Endothelial cell of umbilical vein (primary cell): Measurements from ENCODE around the gene CCM2. TPM values are rescaled to one million over a fixed set of nuclear protein-coding genes. Genes with fewer than 3 reads are reported as not detected.

Source experiments
- BruUV-seq: library from RNA; stranded (reverse); fragments of 400-500 nt; replicated peaks from 2 replicates; lab custom pipeline; 2021; lab: Mats Ljungman, UMichigan
- CTCF ChIA-PET: fragments of 300-600, 350-600 bp; sonication (Branson Sonifier 250); formaldehyde crosslinking; loops from one replicate; lab custom pipeline; 2021; ENCODE audit warnings: antibody characterized with exemption, inconsistent platforms; lab: Charles Lee
- POLR2A ChIA-PET: fragments of 300-600, 350-600 bp; sonication (Branson Sonifier 250); formaldehyde crosslinking; loops from one replicate; lab custom pipeline; 2021; ENCODE audit warnings: antibody characterized with exemption, inconsistent platforms; lab: Charles Lee
- DNase-seq: peaks from one replicate; pipeline ENCODE4 v3.0.0-alpha.2; 2011; ENCODE audit warnings: low read depth, low spot score
- FAIRE-seq: peaks from 2 replicates; lab custom pipeline; 2011; peaks lifted over from hg19 to GRCh38; lab: Jason Lieb, UNC
- H2AFZ ChIP-seq: 2 replicates; pipeline ENCODE4 v1.6.0; 2012; ENCODE audit warnings: low read depth, low read length, control low read depth, inconsistent platforms
- H3K27ac ChIP-seq: 2 replicates; pipeline ENCODE4 v1.5.1; 2011; ENCODE audit warnings: low read depth, mild to moderate bottlenecking, control low read depth, low read length, moderate library complexity; ENCODE audit not compliant: insufficient read depth
- H3K27me3 ChIP-seq, 2 experiments: 2 replicates each; pipeline versions ENCODE4 v1.6.0 to v1.6.1; 2011; ENCODE audit warnings: low read length in 2 of 2, mixed read lengths in 1 of 2; ENCODE audit not compliant: control insufficient read depth in 2 of 2, insufficient read depth in 2 of 2
- H3K36me3 ChIP-seq, 2 experiments: 2 replicates in 1 of 2; 3 replicates in 1 of 2; pipeline ENCODE4 v1.5.1; 2011; ENCODE audit warnings: low read length in 2 of 2, mild to moderate bottlenecking in 1 of 2, moderate library complexity in 1 of 2; ENCODE audit not compliant: control insufficient read depth in 2 of 2, insufficient read depth in 2 of 2; ENCODE audit errors: extremely low read depth in 1 of 2
- H3K4me1 ChIP-seq: 3 replicates; pipeline ENCODE4 v1.5.1; 2011; ENCODE audit warnings: mild to moderate bottlenecking, low read length; ENCODE audit not compliant: control insufficient read depth, insufficient read depth; ENCODE audit errors: extremely low read depth
- H3K4me2 ChIP-seq: 2 replicates; pipeline ENCODE4 v1.6.1; 2011; ENCODE audit warnings: low read length, control low read depth, mixed read lengths; ENCODE audit not compliant: insufficient read depth
- H3K4me3 ChIP-seq, 3 experiments: fragments of 200-600 bp in 1 of 3; sonication (generic), shearing (Covaris generic) in 1 of 3; replicated peaks in 1 of 3; 2 replicates each; pipeline ENCODE4 v1.5.1; 2011 to 2016; ENCODE audit warnings: control low read depth in 3 of 3, low read length in 3 of 3, mild to moderate bottlenecking in 2 of 3, inconsistent platforms in 1 of 3, low read depth in 1 of 3, moderate library complexity in 1 of 3; ENCODE audit not compliant: insufficient read depth in 1 of 3
- H3K79me2 ChIP-seq: 2 replicates; pipeline ENCODE4 v1.6.0; 2012; ENCODE audit warnings: low read length, inconsistent platforms; ENCODE audit not compliant: control insufficient read depth, insufficient read depth
- H3K9ac ChIP-seq: replicated peaks from 2 replicates; pipeline ENCODE3; 2011; ENCODE audit warnings: low read length, control low read depth; ENCODE audit not compliant: insufficient read depth; ENCODE audit errors: extremely low read depth
- H3K9me1 ChIP-seq: replicated peaks from 3 replicates; pipeline ENCODE4 v1.6.0; 2011; ENCODE audit warnings: mild to moderate bottlenecking, low read length; ENCODE audit not compliant: control insufficient read depth, insufficient read depth; ENCODE audit errors: extremely low read depth
- H3K9me3 ChIP-seq: replicated peaks from 2 replicates; pipeline ENCODE4 v1.5.1; 2012; ENCODE audit warnings: low read length, inconsistent platforms; ENCODE audit not compliant: control insufficient read depth, insufficient read depth
- H4K20me1 ChIP-seq: replicated peaks from 2 replicates; pipeline ENCODE3; 2011; ENCODE audit warnings: mild to moderate bottlenecking, low read length; ENCODE audit not compliant: control insufficient read depth, insufficient read depth; ENCODE audit errors: extremely low read depth
- CTCF ChIP-seq, 2 donors: IDR thresholded peaks; 1 replicate in 1 of 2; 2 replicates in 1 of 2; pipeline ENCODE4 v1.5.1; 2011; ENCODE audit warnings: low read length in 2 of 2, mild to moderate bottlenecking in 2 of 2, moderate library complexity in 2 of 2, control low read depth in 1 of 2, inconsistent platforms in 1 of 2, low read depth in 1 of 2; ENCODE audit not compliant: insufficient read depth in 1 of 2; ENCODE audit errors: extremely low read depth in 1 of 2
- EZH2 ChIP-seq: IDR thresholded peaks from 2 replicates; pipeline ENCODE4 v1.6.1; 2012; ENCODE audit warnings: borderline replicate concordance, low read depth, mild to moderate bottlenecking, moderate library complexity, low read length, inconsistent platforms; ENCODE audit not compliant: severe bottlenecking
- FOS ChIP-seq: IDR thresholded peaks from 2 replicates; pipeline ENCODE4 v1.6.1; 2011; ENCODE audit warnings: mild to moderate bottlenecking, low read length, moderate library complexity, borderline replicate concordance; ENCODE audit not compliant: insufficient read depth
- GATA2 ChIP-seq: IDR thresholded peaks from 2 replicates; pipeline ENCODE4 v1.7.0; 2011; ENCODE audit warnings: low read depth, mild to moderate bottlenecking, moderate library complexity, mixed read lengths, low read length; ENCODE audit not compliant: insufficient read length, insufficient read depth
- JUN ChIP-seq: IDR thresholded peaks from 2 replicates; pipeline ENCODE4 v1.6.1; 2011; ENCODE audit warnings: borderline replicate concordance, low read depth; ENCODE audit not compliant: insufficient read length, insufficient read depth
- MYC ChIP-seq: IDR thresholded peaks from one replicate; pipeline ENCODE4 v1.6.1; 2011; ENCODE audit warnings: mild to moderate bottlenecking, low read depth, low read length
- POLR2A ChIP-seq: IDR thresholded peaks from 2 replicates; pipeline ENCODE4 v1.6.1; 2012; ENCODE audit warnings: low read depth, mild to moderate bottlenecking, control low read depth, low read length
- dilution Hi-C: fragments of 300-500 bp; cut with MboI; formaldehyde crosslinking; loops from one replicate; pipeline ENCODE4 v1.15.0; 2019; ENCODE audit warnings: low sequenced_read_pairs; ENCODE audit not compliant: extremely low pct_ligation_motif_present
- intact Hi-C: fragments of 100-400 bp; cut with micrococcal nuclease; formaldehyde crosslinking; loops from one replicate; pipeline ENCODE4 v1.10.0; 2022
- polyA plus RNA-seq, 4 experiments: library from polyadenylated mRNA; depleted of rRNA in 3 of 4; stranded (reverse) in 3 of 4; unstranded in 1 of 4; fragments of >200 nt; gene quantifications; 2 replicates each; pipeline versions ENCODE4 v1.2.1 to v1.2.3, GENCODE V29; 2011 to 2012; ENCODE audit warnings: missing spikeins in 1 of 4
- total RNA-seq: library from RNA; stranded (reverse); gene quantifications from 2 replicates; pipeline ENCODE4 v1.2.3, GENCODE V29; 2021

The CCM2 gene
- total and polyA plus RNA-seq, 2 donors (not counting 3 experiments of a cell fraction or from before 2014, with no cell fraction given): 66.1 to 70.4 TPM

- no peaks in the 10 kb centered on the region for H3K9me3 ChIP-seq
- no peak overlapping the region for H3K9ac ChIP-seq
- H2AFZ ChIP-seq: no peak overlapping the region
- H3K4me3 ChIP-seq: no peak overlapping the region
- H3K4me1 ChIP-seq: no peaks in the 10 kb centered on the region
- POLR2A ChIA-PET: interaction anchor here (1.0 kb wide), 1 partner anchor 82 kb away, joined by 3 read pairs; no protein-coding TSS in a partner anchor
- H3K27me3 ChIP-seq: no peaks in the 10 kb centered on the region
- H3K4me2 ChIP-seq: no peak overlapping the region
- H3K36me3 ChIP-seq: peaks cover 0 to 4% of the 10 kb centered on the region in 2 experiments
- intact Hi-C loops: no loop called here
- no peak overlapping the region for H3K27ac ChIP-seq
- CTCF ChIA-PET: no interaction called here
- DNase-seq (no peak), FAIRE-seq (no peak)
- H3K9me1 ChIP-seq: no peaks in the 10 kb centered on the region
- BruUV-seq: no TSS peak
- dilution Hi-C loops: no loop called here
- H3K79me2 ChIP-seq: no peaks in the 10 kb centered on the region
- H4K20me1 ChIP-seq: no peaks in the 10 kb centered on the region
- no peak for TF ChIP-seq JUN
- TF ChIP-seq MYC: no peak
- TF ChIP-seq EZH2: no peak
- TF ChIP-seq FOS: no peak
- TF ChIP-seq CTCF (IDR thresholded peaks at IDR 0.05; ENCODE audit: extremely low read depth in 1 of 2, insufficient read depth in 1 of 2, low read depth in 1 of 2, low read length in 2 of 2): no peak
- no peak for TF ChIP-seq POLR2A
- no peak for TF ChIP-seq GATA2
Observed at GRCh38 chr7:45080958-45081669, 81.1 kb downstream of the CCM2 start.
